ENCODE data around the gene RPAIN. TPM values are rescaled to one million over a fixed set of nuclear protein-coding genes. Genes with fewer than 3 reads are reported as not detected.

The RPAIN gene
- total and polyA plus RNA-seq, 2 donors from 2014 or later, result 34.0 to 36.1 TPM

GRCh38 chr17:5373112-5373511 lies 46.9 kb upstream of the RPAIN start:
- Histone ChIP-seq H3K27ac (ENCODE audit: low read depth in 2 of 2, low read length in 2 of 2) (no peak overlapping the region), H3K4me3 (ENCODE audit: low read length in 3 of 3) (no peak overlapping the region), H3K9ac (ENCODE audit: low read length in 3 of 3) (no peak overlapping the region), H3K9me3 (ENCODE audit: control insufficient read depth in 2 of 3, insufficient read depth in 1 of 3, low read length in 3 of 3) (no peaks in the 10 kb centered on the region), H3K27me3 (ENCODE audit: control insufficient read depth, insufficient read depth, low read length) (no peaks in the 10 kb centered on the region), H3K36me3 (ENCODE audit: control insufficient read depth in 2 of 3, insufficient read depth in 3 of 3, low read length in 3 of 3) (peaks cover 8 to 35% (median 25%) of the 10 kb centered on the region in 3 donors), H3K4me1 (ENCODE audit: control insufficient read depth in 2 of 3, insufficient read depth in 2 of 3, low read depth in 1 of 3, low read length in 3 of 3) (no peaks in the 10 kb centered on the region)
- FAIRE-seq (no peak), DNase-seq (no peak)
- TF ChIP-seq CTCF (IDR thresholded peaks at IDR 0.05; ENCODE audit: borderline replicate concordance, extremely low read depth, insufficient read depth), result no peak
- intact Hi-C loops (cut with DNase I), result no loop called here

- DNase-seq (no peak), FAIRE-seq (no peak)
- intact Hi-C loops (cut with DNase I), result no loop called here
- H3K27ac ChIP-seq (ENCODE audit: low read depth in 2 of 2, low read length in 2 of 2), result no peak overlapping the region
- H3K36me3 ChIP-seq (ENCODE audit: control insufficient read depth in 2 of 3, insufficient read depth in 3 of 3, low read length in 3 of 3), result peaks cover 20 to 53% (median 46%) of the 10 kb centered on the region in 3 donors
- no peak for TF ChIP-seq CTCF (IDR thresholded peaks at IDR 0.05; ENCODE audit: borderline replicate concordance, extremely low read depth, insufficient read depth)
- H3K4me1 ChIP-seq (ENCODE audit: control insufficient read depth in 2 of 3, insufficient read depth in 2 of 3, low read depth in 1 of 3, low read length in 3 of 3), result no peaks in the 10 kb centered on the region
- H3K9me3 ChIP-seq (ENCODE audit: control insufficient read depth in 2 of 3, insufficient read depth in 1 of 3, low read length in 3 of 3), result no peaks in the 10 kb centered on the region
- H3K4me3 ChIP-seq (ENCODE audit: low read length in 3 of 3), result no peak overlapping the region
- no peak overlapping the region for H3K9ac ChIP-seq (ENCODE audit: low read length in 3 of 3)
- no peaks in the 10 kb centered on the region for H3K27me3 ChIP-seq (ENCODE audit: control insufficient read depth, insufficient read depth, low read length)
These were observed 41.3 kb upstream of the RPAIN start for GRCh38 chr17:5378566-5379207.

- Histone ChIP-seq H3K27ac (ENCODE audit: low read depth in 2 of 2, low read length in 2 of 2) (no peak overlapping the region), H3K27me3 (ENCODE audit: control insufficient read depth, insufficient read depth, low read length) (no peaks in the 10 kb centered on the region), H3K4me3 (ENCODE audit: low read length in 3 of 3) (no peak overlapping the region), H3K4me1 (ENCODE audit: control insufficient read depth in 2 of 3, insufficient read depth in 2 of 3, low read depth in 1 of 3, low read length in 3 of 3) (no peaks in the 10 kb centered on the region), H3K36me3 (ENCODE audit: control insufficient read depth in 2 of 3, insufficient read depth in 3 of 3, low read length in 3 of 3) (peaks cover 19 to 56% (median 51%) of the 10 kb centered on the region in 3 donors), H3K9ac (ENCODE audit: low read length in 3 of 3) (no peak overlapping the region), H3K9me3 (ENCODE audit: control insufficient read depth in 2 of 3, insufficient read depth in 1 of 3, low read length in 3 of 3) (no peaks in the 10 kb centered on the region)
- DNase-seq (no peak), FAIRE-seq (no peak)
- TF ChIP-seq CTCF (IDR thresholded peaks at IDR 0.05; ENCODE audit: borderline replicate concordance, extremely low read depth, insufficient read depth), result no peak
- intact Hi-C loops (cut with DNase I), result no loop called here
These were observed 40.5 kb upstream of the RPAIN start for GRCh38 chr17:5379351-5380107.
